NCI-H1417 treated with DMSO at 0.1 percent for 48 hours (cell line): Measurements from ENCODE around the gene RNLS.

Source experiments
- DNase-seq: peaks from one replicate; lab custom pipeline; 2025; lab: John Stamatoyannopoulos, UW

The RNLS gene

DNA sequence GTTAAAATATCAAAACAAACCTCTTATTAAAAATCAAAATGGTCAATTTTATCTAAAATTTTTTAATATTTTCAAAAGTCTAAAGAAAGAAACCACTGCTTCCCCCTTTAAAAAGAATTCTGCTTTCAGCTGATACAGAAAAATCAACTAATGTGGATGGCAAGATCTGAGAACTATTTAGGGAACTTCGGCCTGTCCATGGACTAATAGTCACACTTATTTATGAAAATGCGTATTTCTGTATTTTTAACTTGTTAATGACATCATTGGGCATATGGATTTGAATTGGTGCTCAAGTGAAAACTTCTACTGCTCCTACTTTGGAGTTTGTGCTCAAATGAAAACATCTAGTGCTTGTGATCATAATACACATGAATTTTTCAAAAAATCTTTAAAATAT, 31.9 kb downstream of the RNLS start:
- DNase-seq = no peak

GRCh38 chr10:88546497-88546896, 36.6 kb downstream of the RNLS start:
- DNase-seq = no peak

DNA sequence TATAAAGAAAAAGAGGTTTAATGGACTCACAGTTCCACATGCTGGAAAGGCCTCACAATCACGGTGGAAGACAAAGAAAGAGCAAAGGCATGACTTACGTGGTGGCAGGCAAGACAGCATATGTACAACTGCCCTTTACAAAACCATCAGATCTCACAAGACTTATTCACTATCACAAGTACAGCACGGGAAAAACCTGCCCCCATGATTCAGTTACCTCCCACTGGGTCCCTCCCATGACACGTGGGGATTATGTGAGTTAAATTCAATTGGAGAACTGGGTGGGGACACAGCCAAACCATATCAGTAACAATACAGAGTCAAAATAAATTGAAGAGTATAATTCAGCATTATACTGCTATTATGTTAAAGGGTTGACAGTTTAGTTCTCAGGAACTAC, 37.8 kb downstream of the RNLS start:
- no peak for DNase-seq

GRCh38 chr10:88544140-88544870, 38.8 kb downstream of the RNLS start:
- no peak for DNase-seq

- DNase-seq = no peak
Observed at GRCh38 chr10:88542522-88542921, 40.6 kb downstream of the RNLS start.

DNA sequence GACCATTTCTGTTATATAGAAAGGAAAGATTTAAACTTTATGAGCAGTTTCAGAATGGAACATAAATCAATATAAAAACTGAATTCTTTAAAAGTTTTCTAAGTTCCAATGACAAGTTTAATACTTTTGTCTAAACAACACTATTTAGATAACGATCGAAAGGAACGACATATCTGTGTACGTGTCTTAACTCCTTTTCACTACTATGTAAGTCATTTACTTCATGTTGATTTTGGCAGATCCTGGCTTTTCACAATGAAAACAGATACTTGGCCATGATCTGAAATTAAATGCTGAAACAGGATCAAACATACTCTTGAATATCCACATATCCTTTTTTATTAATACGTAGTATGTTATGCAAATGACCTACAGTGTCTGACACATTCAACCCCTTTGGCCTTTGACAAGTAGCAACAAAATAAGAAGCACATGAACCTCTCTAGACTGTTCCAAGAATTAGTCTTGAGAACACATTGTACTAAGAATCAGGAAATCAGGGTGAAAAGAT, 41.9 kb downstream of the RNLS start:
- no peak for DNase-seq

DNA sequence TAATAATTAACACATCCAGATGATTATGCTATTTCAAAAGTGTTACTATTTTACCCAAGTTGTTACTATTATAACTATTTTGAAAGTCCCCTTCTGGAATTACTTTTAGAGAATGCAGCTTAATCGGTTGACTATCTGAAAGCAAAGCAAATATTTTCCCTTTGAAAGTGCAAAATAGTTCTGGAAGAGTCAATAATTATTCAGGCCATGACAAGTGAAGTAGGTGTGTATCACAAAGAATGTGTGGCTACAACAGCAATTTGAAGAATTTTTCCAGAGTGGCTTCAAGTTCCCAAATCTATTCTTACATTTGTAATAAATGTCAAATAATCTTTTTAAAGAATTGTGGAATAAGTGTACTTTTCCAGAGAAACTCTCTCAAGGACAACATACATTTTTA, 42.8 kb downstream of the RNLS start:
- DNase-seq = no peak

GRCh38 chr10:88538048-88538447, 45.1 kb downstream of the RNLS start:
- no peak for DNase-seq

GRCh38 chr10:88537322-88537721, 45.8 kb downstream of the RNLS start:
- DNase-seq = no peak

- no peak for DNase-seq
Observed at GRCh38 chr10:88536437-88536836, 46.7 kb downstream of the RNLS start.

DNA sequence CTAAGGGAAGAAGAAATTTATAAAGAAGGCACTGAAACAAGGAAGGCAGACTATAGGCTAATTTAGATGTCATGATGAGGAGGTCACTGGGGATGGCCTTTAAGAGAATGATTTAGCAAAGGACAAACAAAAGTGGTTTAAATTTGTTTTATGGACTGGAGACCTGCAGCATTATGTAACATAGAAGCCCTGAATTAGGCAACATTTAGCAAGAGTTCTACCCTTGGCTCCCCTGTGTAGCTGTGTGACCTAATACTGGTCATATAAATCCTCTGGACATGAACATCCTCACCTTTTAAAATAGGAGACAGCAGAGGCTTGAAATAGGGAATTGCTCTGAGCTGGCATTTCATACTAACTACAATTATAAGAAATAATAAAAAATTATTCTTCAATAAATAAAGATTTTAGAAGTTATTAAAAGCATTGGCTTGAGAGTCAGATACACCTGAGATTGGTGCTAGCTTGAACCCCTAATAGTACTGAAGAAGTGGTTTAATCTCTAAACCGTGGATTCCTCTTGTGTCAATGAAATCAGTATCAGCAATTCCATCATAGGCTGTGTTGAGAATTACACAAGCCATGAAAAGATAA, 48.9 kb downstream of the RNLS start:
- DNase-seq = no peak

DNA sequence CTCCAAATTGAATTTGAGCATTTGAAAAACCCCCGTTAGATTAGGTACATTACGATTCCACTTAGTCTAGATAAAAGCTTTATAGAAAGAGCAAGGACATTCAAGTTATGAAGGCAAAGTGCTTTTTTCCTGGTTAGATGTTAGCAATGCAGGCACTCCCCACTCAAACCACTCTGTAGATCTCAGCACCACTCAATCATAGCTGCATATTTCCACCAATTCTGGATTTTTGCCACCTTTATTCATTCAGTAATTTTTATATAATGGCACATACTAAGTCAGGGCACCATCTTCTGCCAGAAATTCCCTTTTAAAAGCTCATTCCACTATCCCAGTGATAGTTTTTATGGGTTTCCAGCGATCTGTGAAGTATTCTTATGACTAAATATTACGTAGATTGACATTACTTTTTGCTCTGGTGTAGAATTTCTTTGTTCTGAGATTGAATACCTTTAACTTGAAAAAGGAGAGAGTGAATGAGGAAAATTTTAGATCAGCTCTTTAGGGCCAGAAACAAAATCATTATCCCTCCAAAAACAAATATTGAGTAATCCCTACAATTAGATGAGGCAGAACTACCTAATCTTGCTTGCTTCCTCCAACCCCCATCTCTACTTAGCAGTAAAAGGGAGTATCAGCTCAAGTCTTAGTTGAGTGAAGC, 51.6 kb downstream of the RNLS start:
- no peak for DNase-seq

GRCh38 chr10:88530629-88531391, 52.3 kb downstream of the RNLS start:
- DNase-seq = no peak

GRCh38 chr10:88530093-88530492, 53.0 kb downstream of the RNLS start:
- no peak for DNase-seq

- no peak for DNase-seq
Observed at GRCh38 chr10:88528806-88529570, 54.1 kb downstream of the RNLS start.

DNA sequence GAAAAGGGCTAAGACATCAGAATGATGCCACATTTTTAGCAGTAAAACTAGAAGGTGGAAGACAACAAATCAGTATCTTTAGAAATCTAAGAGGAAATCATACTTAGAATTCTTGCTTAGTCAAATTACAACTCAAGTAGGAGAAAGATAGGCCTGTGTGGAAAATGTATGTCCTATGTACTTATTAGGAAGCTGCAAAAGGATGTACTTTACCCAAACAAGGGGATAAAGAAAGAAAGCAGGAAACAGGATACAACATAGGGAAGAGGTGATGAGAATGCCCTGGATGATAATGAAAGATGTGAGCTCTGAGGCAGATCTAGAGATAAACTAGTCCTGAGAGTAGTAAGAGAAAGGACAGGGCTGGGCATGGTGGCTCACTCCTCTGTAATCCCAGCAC, 54.9 kb downstream of the RNLS start:
- no peak for DNase-seq

- no peak for DNase-seq
Observed at GRCh38 chr10:88527245-88527644, 55.9 kb downstream of the RNLS start.

DNA sequence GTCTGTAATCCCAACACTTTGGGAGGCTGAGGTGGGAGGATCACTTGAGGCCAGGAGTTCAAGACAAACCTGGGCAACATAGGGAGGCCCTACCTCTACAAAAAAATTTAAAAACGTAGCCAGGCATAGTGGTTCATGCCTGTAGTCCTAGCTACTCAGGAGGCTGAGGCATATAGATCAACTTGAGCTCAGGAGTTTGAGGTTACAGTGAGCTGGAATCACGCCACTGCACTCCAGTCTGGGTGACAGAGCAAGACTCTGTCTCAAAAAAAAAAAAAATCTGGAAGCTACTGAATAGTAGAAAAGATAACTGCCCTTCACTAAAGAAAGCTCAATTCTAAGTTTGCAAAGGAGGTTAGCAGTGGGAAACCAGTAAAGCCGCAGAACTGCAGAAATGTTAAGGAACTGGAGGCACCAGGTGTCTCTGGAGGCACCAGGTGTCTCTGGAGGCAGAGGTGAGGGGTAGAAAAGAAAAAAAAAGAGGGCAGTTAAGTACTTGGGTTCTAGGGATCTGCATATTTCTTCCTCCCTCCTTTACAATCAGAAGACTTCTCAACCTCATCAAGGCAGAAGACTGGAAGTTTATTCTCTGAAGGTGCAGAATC, 56.5 kb downstream of the RNLS start:
- DNase-seq = no peak

GRCh38 chr10:88525371-88526069, 57.6 kb downstream of the RNLS start:
- DNase-seq = no peak

DNA sequence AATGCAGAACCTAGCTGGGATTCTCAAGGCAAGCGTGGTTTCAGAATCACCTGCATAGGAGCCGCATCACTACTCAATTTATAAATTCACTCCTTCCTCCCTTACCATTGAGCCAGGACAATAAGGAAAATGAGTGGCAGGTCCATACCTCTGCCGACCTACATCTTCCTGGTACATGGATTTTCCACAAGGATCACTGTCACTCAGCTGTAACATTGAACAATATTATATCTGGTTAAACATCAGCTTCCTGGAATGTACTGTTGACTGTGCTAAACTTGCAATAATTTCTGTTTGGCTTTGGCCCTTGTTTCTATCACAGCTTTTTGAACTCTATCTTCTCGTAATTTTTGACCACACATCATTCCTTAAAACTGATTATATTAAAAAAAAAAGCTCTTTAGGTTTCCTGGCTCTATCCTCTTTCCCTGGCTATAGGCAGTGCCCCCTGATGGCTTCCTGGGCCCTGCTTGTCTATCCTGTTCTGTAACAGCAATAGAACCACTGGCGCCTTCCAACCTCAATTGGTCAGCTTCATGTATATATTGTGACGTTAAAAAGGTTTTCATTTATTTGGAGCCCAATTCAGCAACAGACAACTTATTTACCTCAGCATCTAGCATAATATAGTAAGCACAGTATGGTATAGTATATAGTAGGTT, 59.2 kb downstream of the RNLS start:
- DNase-seq = no peak
